Measurements from ENCODE around the gene SCAF1. TPM values are rescaled to one million over a fixed set of nuclear protein-coding genes. Genes with fewer than 3 reads are reported as not detected.

The SCAF1 gene, protein sequence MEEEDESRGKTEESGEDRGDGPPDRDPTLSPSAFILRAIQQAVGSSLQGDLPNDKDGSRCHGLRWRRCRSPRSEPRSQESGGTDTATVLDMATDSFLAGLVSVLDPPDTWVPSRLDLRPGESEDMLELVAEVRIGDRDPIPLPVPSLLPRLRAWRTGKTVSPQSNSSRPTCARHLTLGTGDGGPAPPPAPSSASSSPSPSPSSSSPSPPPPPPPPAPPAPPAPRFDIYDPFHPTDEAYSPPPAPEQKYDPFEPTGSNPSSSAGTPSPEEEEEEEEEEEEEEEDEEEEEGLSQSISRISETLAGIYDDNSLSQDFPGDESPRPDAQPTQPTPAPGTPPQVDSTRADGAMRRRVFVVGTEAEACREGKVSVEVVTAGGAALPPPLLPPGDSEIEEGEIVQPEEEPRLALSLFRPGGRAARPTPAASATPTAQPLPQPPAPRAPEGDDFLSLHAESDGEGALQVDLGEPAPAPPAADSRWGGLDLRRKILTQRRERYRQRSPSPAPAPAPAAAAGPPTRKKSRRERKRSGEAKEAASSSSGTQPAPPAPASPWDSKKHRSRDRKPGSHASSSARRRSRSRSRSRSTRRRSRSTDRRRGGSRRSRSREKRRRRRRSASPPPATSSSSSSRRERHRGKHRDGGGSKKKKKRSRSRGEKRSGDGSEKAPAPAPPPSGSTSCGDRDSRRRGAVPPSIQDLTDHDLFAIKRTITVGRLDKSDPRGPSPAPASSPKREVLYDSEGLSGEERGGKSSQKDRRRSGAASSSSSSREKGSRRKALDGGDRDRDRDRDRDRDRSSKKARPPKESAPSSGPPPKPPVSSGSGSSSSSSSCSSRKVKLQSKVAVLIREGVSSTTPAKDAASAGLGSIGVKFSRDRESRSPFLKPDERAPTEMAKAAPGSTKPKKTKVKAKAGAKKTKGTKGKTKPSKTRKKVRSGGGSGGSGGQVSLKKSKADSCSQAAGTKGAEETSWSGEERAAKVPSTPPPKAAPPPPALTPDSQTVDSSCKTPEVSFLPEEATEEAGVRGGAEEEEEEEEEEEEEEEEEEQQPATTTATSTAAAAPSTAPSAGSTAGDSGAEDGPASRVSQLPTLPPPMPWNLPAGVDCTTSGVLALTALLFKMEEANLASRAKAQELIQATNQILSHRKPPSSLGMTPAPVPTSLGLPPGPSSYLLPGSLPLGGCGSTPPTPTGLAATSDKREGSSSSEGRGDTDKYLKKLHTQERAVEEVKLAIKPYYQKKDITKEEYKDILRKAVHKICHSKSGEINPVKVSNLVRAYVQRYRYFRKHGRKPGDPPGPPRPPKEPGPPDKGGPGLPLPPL
- polyA plus RNA-seq (2011; rRNA removed) (2.5 and 3.5 TPM in 2 replicates), polyA minus RNA-seq (2011; rRNA and poly(A)+ RNA removed) (3.1 and 3.2 TPM in 2 replicates)

- TF ChIP-seq, protein P1, sequence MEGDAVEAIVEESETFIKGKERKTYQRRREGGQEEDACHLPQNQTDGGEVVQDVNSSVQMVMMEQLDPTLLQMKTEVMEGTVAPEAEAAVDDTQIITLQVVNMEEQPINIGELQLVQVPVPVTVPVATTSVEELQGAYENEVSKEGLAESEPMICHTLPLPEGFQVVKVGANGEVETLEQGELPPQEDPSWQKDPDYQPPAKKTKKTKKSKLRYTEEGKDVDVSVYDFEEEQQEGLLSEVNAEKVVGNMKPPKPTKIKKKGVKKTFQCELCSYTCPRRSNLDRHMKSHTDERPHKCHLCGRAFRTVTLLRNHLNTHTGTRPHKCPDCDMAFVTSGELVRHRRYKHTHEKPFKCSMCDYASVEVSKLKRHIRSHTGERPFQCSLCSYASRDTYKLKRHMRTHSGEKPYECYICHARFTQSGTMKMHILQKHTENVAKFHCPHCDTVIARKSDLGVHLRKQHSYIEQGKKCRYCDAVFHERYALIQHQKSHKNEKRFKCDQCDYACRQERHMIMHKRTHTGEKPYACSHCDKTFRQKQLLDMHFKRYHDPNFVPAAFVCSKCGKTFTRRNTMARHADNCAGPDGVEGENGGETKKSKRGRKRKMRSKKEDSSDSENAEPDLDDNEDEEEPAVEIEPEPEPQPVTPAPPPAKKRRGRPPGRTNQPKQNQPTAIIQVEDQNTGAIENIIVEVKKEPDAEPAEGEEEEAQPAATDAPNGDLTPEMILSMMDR (IDR thresholded peaks at IDR 0.05; ENCODE audit: low read depth, low read length) = no peak
- CTCF ChIA-PET = interaction anchor here (1.0 kb wide), 1 partner anchor 71 kb away, joined by 4 read pairs; no protein-coding TSS in a partner anchor
Measured at GRCh38 chr19:49641688-49642491, at the start of gene SCAF1. TSS of gene SCAF1 (plus strand) at chr19:49642209. CDS start at chr19:49645027, 2,818 bp downstream.

DNA sequence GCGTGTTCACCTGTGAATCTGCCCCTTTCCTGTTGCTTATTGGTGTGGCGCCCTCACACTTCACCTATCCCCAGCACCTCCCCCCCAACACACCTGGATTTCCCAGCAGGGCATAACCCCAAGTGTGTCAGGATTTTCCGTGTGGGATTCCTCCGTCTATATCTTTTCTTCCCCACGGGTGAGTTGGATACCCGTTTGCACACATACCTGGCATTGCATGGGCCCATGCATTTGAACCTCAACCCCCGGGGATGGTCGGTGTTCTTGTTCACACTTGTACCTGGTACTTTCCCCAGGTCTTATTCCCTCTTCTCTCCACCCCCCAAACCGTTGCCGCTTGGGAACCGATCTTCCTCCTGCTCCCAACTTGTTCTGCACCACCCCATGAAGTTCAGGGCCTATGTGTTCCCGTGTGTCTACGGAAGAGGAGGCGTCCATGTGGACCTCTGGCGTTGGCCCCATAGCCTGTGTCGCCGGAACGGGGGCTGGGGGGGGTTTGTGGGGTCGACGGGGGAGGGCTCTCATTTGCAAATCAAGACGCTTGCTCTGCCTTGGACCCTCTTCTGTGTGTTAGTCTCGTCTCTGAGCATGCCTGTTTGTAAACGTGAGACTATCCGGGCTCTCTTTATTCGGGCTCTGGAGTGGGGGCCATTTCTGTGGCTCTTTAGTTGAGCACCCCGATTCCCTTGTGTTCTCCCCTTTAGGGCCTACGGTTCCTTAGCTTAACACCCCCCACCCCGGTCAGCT, 49.4 kb upstream of the SCAF1 start:
- POLR2A ChIA-PET = interaction anchor here (0.6 to 3.0 kb wide), 7 partner anchors 13 to 65 kb away, joined by 3 to 22 read pairs (median 4); partner anchors contain the start of genes RCN3, RRAS and SCAF1
- CTCF ChIA-PET = interaction anchor here (1.0 kb wide), 1 partner anchor 76 kb away, joined by 3 read pairs; no protein-coding TSS in a partner anchor
- TF ChIP-seq, protein P1 (IDR thresholded peaks at IDR 0.05; ENCODE audit: low read depth, low read length) = no peak
- no peak for DNase-seq (ENCODE audit: low read depth, low spot score)
- Histone ChIP-seq H3K9me3 (ENCODE audit: control insufficient read depth, insufficient read depth, low read length) (no peaks in the 10 kb centered on the region; the same call in 1 of the 2 replicates), H3K27ac (ENCODE audit: low read depth, low read length) (peak overlapping the region; percentile 39), H3K4me3 (ENCODE audit: low read depth, low read length) (peak overlapping the region; percentile 86), H3K27me3 (ENCODE audit: control insufficient read depth, insufficient read depth, low read length) (no peaks in the 10 kb centered on the region)

More at GRCh38 chr19:49641688-49642491, at the start of gene SCAF1:
- peak within 1 kb of the TSS; percentile 99 for H3K4me3 ChIP-seq (ENCODE audit: low read depth, low read length)
- peak within 1 kb of the TSS; percentile 100 for H3K27ac ChIP-seq (ENCODE audit: low read depth, low read length)
- no peaks in the 10 kb centered on the region for H3K9me3 ChIP-seq (ENCODE audit: control insufficient read depth, insufficient read depth, low read length)
- peak; percentile 99 for DNase-seq (ENCODE audit: low read depth, low spot score)
- POLR2A ChIA-PET = interaction anchor here (0.5 to 3.8 kb wide), 12 partner anchors 8 to 256 kb away, joined by 3 to 18 read pairs (median 5); partner anchors contain the start of genes NOSIP, PRMT1 and PRR12
- H3K27me3 ChIP-seq (ENCODE audit: control insufficient read depth, insufficient read depth, low read length) = no peaks in the 10 kb centered on the region

DNA sequence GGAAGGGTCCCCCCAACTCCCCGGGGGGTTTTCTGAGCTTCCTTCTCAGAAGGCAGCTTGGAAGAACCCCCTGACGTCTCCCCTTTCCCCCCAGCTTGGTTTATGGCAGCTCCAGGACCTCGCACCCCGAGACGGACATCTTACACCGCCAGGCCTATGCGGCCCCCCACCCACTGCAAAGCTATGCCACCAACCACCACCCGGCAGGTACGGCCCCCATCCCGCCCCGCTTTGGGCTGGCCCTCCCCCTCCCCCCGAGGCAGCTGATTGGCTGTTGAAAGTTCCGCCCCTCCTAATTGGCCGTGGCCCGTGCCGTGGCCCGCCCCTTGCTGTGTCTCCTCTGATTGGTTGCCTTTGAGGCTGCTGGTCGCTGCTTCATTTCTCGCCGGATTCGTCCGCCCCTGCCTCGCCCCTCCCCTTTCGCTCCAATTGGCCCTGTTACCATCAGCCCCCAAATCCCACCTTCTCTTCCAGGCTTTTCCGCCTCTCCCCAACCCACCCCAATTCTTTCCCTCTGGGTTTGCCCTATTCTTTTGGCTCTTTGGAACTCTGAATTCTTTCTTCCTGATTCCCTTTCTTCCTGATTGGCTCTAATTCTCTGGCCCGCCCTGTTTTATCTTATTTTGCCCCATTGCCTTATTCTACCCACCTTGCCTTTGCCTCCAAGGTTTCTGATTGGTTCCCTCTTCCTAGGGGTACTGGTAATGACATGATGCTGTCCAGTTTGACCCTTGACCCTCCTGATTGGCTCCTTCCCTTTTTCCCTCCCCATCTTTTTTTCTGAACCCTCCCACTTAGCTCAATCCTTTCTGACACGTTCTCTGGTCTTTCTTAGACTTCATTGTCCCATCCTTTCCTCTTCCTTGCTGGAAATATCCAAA, 48.5 kb upstream of the SCAF1 start:
- Histone ChIP-seq H3K27ac (ENCODE audit: low read depth, low read length) (no peak overlapping the region), H3K4me3 (ENCODE audit: low read depth, low read length) (peak overlapping the region; percentile 86), H3K9me3 (ENCODE audit: control insufficient read depth, insufficient read depth, low read length) (no peaks in the 10 kb centered on the region; the same call in 1 of the 2 replicates), H3K27me3 (ENCODE audit: control insufficient read depth, insufficient read depth, low read length) (no peaks in the 10 kb centered on the region)
- TF ChIP-seq, protein P1 (IDR thresholded peaks at IDR 0.05; ENCODE audit: low read depth, low read length) = no peak
- peak; percentile 66 for DNase-seq (ENCODE audit: low read depth, low spot score)
- POLR2A ChIA-PET = interaction anchor here (0.6 to 1.1 kb wide), 5 partner anchors 13 to 66 kb away, joined by 3 to 9 read pairs (median 4); partner anchors contain the start of genes NOSIP, RCN3 and SCAF1
- CTCF ChIA-PET = interaction anchor here (1.0 to 1.3 kb wide), 2 partner anchors 23 to 77 kb away, joined by 3 to 4 read pairs; no protein-coding TSS in a partner anchor
